WERI-Rb-1 (cell line): Measurements from ENCODE around the gene CCDC57.

ENCODE experiments used
- DNase-seq: peaks from one replicate; pipeline ENCODE4 v3.0.0-alpha.2; 2020
- H3K27ac ChIP-seq: fragments of 250-450 bp; sonication (Bioruptor Pico); 2 replicates; pipeline ENCODE4 v1.5.1; 2020; ENCODE audit warnings: mild to moderate bottlenecking, moderate library complexity
- H3K27me3 ChIP-seq: fragments of 250-450 bp; sonication (Bioruptor Pico); 2 replicates; pipeline ENCODE4 v1.5.1; 2021; ENCODE audit warnings: mild to moderate bottlenecking, low read depth, moderate library complexity; ENCODE audit not compliant: insufficient read depth, severe bottlenecking
- H3K36me3 ChIP-seq: fragments of 250-450 bp; sonication (Bioruptor Pico); 2 replicates; pipeline ENCODE4 v1.5.1; 2020; ENCODE audit warnings: mild to moderate bottlenecking, moderate library complexity
- H3K4me3 ChIP-seq: 2 replicates; pipeline ENCODE4 v1.5.1; 2011; ENCODE audit warnings: low read depth, mild to moderate bottlenecking, control low read depth, low read length
- H3K9me3 ChIP-seq: fragments of 250-450 bp; sonication (Bioruptor Pico); 2 replicates; pipeline ENCODE4 v1.5.1; 2021; ENCODE audit warnings: mild to moderate bottlenecking, moderate library complexity; ENCODE audit not compliant: severe bottlenecking
- CTCF ChIP-seq: IDR thresholded peaks from 2 replicates; pipeline ENCODE4 v1.5.1; 2011; ENCODE audit warnings: low read depth, mild to moderate bottlenecking, control low read depth, inconsistent platforms, low read length

The CCDC57 gene

GRCh38 chr17:82236142-82236971 is 23.7 kb upstream of the CCDC57 start:
- Histone ChIP-seq H3K27ac (peak overlapping the region; percentile 26), H3K4me3 (no peak overlapping the region)
- DNase-seq, result peak; percentile 84

GRCh38 chr17:82235775-82236141 is 23.1 kb upstream of the CCDC57 start:
- peaks cover 3% of the 10 kb centered on the region for H3K9me3 ChIP-seq
- H3K27me3 ChIP-seq, result no peaks in the 10 kb centered on the region
- peaks cover 23% of the 10 kb centered on the region for H3K36me3 ChIP-seq
- DNase-seq, result no peak
- H3K4me3 ChIP-seq, result no peak overlapping the region
- TF ChIP-seq CTCF, result no peak
- H3K27ac ChIP-seq, result peak overlapping the region; percentile 26

More at GRCh38 chr17:82236142-82236971, 23.7 kb upstream of the CCDC57 start:
- Histone ChIP-seq H3K36me3 (peaks cover 29% of the 10 kb centered on the region), H3K9me3 (peaks cover 3% of the 10 kb centered on the region), H3K27me3 (no peaks in the 10 kb centered on the region)
- TF ChIP-seq CTCF, result peak; percentile 98

GRCh38 chr17:82235056-82235774 is 22.6 kb upstream of the CCDC57 start:
- H3K36me3 ChIP-seq, result peaks cover 17% of the 10 kb centered on the region
- no peak for DNase-seq
- H3K27me3 ChIP-seq, result no peaks in the 10 kb centered on the region
- TF ChIP-seq CTCF, result no peak
- no peak overlapping the region for H3K27ac ChIP-seq
- H3K9me3 ChIP-seq, result peaks cover 3% of the 10 kb centered on the region
- H3K4me3 ChIP-seq, result no peak overlapping the region

GRCh38 chr17:82234211-82235055 is 21.8 kb upstream of the CCDC57 start:
- Histone ChIP-seq H3K36me3 (peaks cover 10% of the 10 kb centered on the region), H3K27me3 (no peaks in the 10 kb centered on the region), H3K9me3 (peaks cover 3% of the 10 kb centered on the region), H3K4me3 (no peak overlapping the region), H3K27ac (no peak overlapping the region; the same call in 1 of the 2 replicates)
- TF ChIP-seq CTCF, result no peak
- no peak for DNase-seq

DNA sequence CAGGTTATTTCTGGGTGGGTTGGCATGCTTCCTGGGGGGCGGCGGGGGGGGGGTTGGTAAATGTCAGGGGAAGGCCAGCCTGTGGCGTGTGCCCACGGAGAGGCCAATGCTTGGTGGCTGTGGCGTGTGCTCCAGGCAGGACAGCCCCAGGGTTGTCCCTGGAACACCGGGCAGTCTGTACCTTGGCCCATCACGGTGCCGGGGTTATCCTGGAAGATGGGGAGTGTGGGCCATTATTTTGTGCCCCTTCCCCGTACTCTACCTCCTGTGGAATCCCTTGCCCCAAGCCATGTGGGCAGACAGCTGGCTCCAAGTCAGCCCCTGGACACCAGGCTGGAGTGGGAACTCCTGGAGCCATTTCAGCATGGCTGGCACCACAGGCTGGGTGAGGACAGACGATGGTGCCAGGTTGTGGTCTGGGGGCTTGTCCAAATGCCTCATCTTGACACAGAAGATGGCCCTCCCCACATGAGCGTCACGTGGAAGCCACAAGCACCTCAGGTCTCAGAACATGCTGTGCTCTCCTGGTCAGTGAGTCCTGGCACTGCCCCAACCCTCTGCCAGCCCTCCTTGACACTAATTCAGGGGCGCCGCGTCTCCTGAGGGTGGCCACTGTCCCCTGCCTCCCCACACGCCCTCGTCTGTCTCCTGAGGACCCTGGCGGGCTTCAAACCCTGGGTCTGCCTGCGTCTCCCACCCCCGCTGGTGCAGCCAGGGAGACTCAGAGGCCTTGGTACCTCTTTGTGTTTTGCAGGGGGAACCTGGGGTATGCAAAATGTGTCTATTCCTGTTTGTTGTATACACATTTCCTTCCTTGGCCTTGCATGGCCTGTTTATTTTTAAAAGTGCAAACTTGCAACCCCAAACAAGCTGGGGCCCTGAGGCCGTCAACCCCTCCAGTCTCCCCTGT is 20.5 kb upstream of the CCDC57 start:
- TF ChIP-seq CTCF, result no peak
- Histone ChIP-seq H3K36me3 (peaks cover 8% of the 10 kb centered on the region; the same call in 1 of the 2 replicates), H3K27ac (no peak overlapping the region), H3K27me3 (no peaks in the 10 kb centered on the region), H3K4me3 (no peak overlapping the region), H3K9me3 (peaks cover 6% of the 10 kb centered on the region)
- DNase-seq, result no peak
